ENCODE data around the gene COL11A1.
"Not testable (repeated sequence)": the region's sequence is repeated elsewhere in the genome, so short reads cannot be mapped to it uniquely, and the experiment has no call there.

Gene COL11A1

GRCh38 chr1:102833151-102833550, 275.2 kb downstream of the COL11A1 start:
- DNase-seq: no peak

DNA sequence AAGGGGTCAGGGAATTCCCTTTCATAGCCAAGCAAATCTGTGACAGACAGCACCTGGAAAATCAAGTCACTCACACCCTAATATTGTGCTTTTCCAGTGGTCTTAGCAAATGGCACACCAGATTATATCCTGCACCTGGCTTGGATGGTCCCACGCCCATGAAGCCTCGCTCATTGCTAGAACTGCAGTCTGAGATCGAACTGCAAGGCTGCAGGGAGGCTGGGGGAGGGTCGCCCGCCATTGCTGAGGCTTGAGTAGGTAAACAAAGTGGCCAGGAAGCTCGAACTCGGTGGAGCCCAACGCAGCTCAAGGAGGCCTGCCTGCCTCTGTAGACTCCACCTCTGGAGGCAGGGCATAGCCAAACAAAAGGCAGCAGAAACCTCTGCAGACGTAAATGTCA, 281.6 kb downstream of the COL11A1 start:
- not testable (repeated sequence) for DNase-seq

Measured in fibroblast of skin of abdomen (primary cell).